Neural cell (in vitro differentiated cells): ENCODE measurements around the gene PSMA8. TPM values are rescaled to one million over a fixed set of nuclear protein-coding genes. Genes with fewer than 3 reads are reported as not detected.

Experiments
- H2AFZ ChIP-seq: fragments of 200-600, 300-800 bp; sonication (generic), shearing (Covaris generic); 2 replicates; pipeline ENCODE4 v1.6.0; 2014; ENCODE audit warnings: low read depth, mild to moderate bottlenecking, antibody characterized with exemption, low read length, moderate library complexity
- H3F3A ChIP-seq: fragments of 200-600 bp; shearing (Covaris generic); 2 replicates; pipeline ENCODE4 v1.6.1; 2016; ENCODE audit warnings: mild to moderate bottlenecking, moderate library complexity, mixed read lengths, antibody characterized with exemption, low read length; ENCODE audit not compliant: insufficient read depth, poor library complexity, severe bottlenecking
- H3K27ac ChIP-seq: fragments of 200-600, 300-800 bp; sonication (generic), shearing (Covaris generic); 2 replicates; pipeline ENCODE4 v1.5.1; 2014; ENCODE audit warnings: mild to moderate bottlenecking, low read length, moderate library complexity
- H3K27me3 ChIP-seq: fragments of 300-800, 200-600 bp; sonication (generic), shearing (Covaris generic); 2 replicates; pipeline ENCODE4 v1.6.0; 2014; ENCODE audit warnings: mild to moderate bottlenecking, low read depth, low read length, moderate library complexity; ENCODE audit not compliant: insufficient read depth
- H3K36me3 ChIP-seq: fragments of 300-800, 200-600 bp; sonication (generic), shearing (Covaris generic); 2 replicates; pipeline ENCODE4 v1.5.1; 2014; ENCODE audit warnings: mild to moderate bottlenecking, antibody characterized with exemption, low read length, moderate library complexity; ENCODE audit not compliant: insufficient read depth
- H3K4me2 ChIP-seq: fragments of 300-800, 200-600 bp; sonication (generic), shearing (Covaris generic); 2 replicates; pipeline ENCODE4 v1.6.0; 2014; ENCODE audit warnings: mild to moderate bottlenecking, low read length
- H3K4me3 ChIP-seq: fragments of 300-800, 200-600 bp; sonication (generic), shearing (Covaris generic); 2 replicates; pipeline ENCODE4 v1.5.1; 2014; ENCODE audit warnings: mild to moderate bottlenecking, low read length, moderate library complexity
- H3K79me2 ChIP-seq: fragments of 200-600 bp; shearing (Covaris generic); replicated peaks from 2 replicates; pipeline ENCODE4 v1.6.0; 2014; ENCODE audit warnings: mild to moderate bottlenecking, low read length, moderate library complexity; ENCODE audit not compliant: insufficient read depth
- H3K9ac ChIP-seq: fragments of 300-800, 200-600 bp; sonication (generic), shearing (Covaris generic); 2 replicates; pipeline ENCODE4 v1.6.1; 2016; ENCODE audit warnings: mild to moderate bottlenecking, low read length, mixed read lengths
- H3K9me2 ChIP-seq: fragments of 200-600 bp; shearing (Covaris generic); 2 replicates; pipeline ENCODE4 v1.6.1; 2016; ENCODE audit warnings: mild to moderate bottlenecking, low read length, mixed read lengths; ENCODE audit not compliant: insufficient read depth
- H3K9me3 ChIP-seq: fragments of 200-600, 300-800 bp; sonication (generic), shearing (Covaris generic); 2 replicates; pipeline ENCODE4 v1.6.1; 2016; ENCODE audit warnings: mild to moderate bottlenecking, mixed run types, low read length, moderate library complexity, mixed read lengths
- H4K20me1 ChIP-seq: fragments of 200-600 bp; shearing (Covaris generic); 2 replicates; pipeline ENCODE4 v1.6.1; 2016; ENCODE audit warnings: mild to moderate bottlenecking, mixed run types; ENCODE audit not compliant: insufficient read depth
- EP300 ChIP-seq: fragments of 450-650 bp; conservative IDR thresholded peaks from 2 replicates; pipeline ENCODE4 v1.6.1; 2014; ENCODE audit warnings: antibody characterized with exemption, mild to moderate bottlenecking, moderate library complexity; ENCODE audit not compliant: poor library complexity, severe bottlenecking
- EZH2 ChIP-seq: fragments of 200-600, 300-800 bp; shearing (Covaris generic), sonication (generic); IDR thresholded peaks from 2 replicates; pipeline ENCODE4 v1.6.1; 2014; ENCODE audit warnings: antibody characterized with exemption, low read length, borderline replicate concordance, mild to moderate bottlenecking; ENCODE audit not compliant: insufficient read depth, poor library complexity, severe bottlenecking
- MXI1 ChIP-seq: fragments of 450-650 bp; conservative IDR thresholded peaks from 2 replicates; pipeline ENCODE4 v1.6.1; 2014; ENCODE audit warnings: antibody characterized with exemption, mild to moderate bottlenecking; ENCODE audit not compliant: poor library complexity, severe bottlenecking
- POLR2AphosphoS5 ChIP-seq: IDR thresholded peaks from 2 replicates; pipeline ENCODE4 v1.6.1; 2012
- RAD21 ChIP-seq: fragments of 450-650 bp; conservative IDR thresholded peaks from 2 replicates; pipeline ENCODE4 v1.6.1; 2014; ENCODE audit warnings: antibody characterized with exemption, mild to moderate bottlenecking, moderate library complexity
- SMC3 ChIP-seq: fragments of 450-650 bp; conservative IDR thresholded peaks from 2 replicates; pipeline ENCODE4 v1.6.1; 2014; ENCODE audit warnings: antibody characterized with exemption, mild to moderate bottlenecking, moderate library complexity; ENCODE audit not compliant: poor library complexity
- TAF1 ChIP-seq: IDR thresholded peaks from 2 replicates; pipeline ENCODE4 v1.6.1; 2012; ENCODE audit warnings: low read depth
- polyA plus RNA-seq: library from polyadenylated mRNA; depleted of rRNA; stranded (reverse); fragments of >200 nt; gene quantifications from 2 replicates; pipeline ENCODE4 v1.2.3, GENCODE V29; 2014
- TF ChIP-seq, protein P1 (sequence below): fragments of 450-650 bp; IDR thresholded peaks from 2 replicates; pipeline ENCODE4 v1.5.1; 2014; ENCODE audit warnings: antibody characterized with exemption, mild to moderate bottlenecking, moderate library complexity; ENCODE audit not compliant: poor library complexity, severe bottlenecking
- TF ChIP-seq, protein P2 (sequence below): IDR thresholded peaks from 2 replicates; pipeline ENCODE4 v1.6.1; 2012; ENCODE audit warnings: borderline replicate concordance

PSMA8 gene
- polyA plus RNA-seq, 1 donor from 2014 or later: not detected

DNA sequence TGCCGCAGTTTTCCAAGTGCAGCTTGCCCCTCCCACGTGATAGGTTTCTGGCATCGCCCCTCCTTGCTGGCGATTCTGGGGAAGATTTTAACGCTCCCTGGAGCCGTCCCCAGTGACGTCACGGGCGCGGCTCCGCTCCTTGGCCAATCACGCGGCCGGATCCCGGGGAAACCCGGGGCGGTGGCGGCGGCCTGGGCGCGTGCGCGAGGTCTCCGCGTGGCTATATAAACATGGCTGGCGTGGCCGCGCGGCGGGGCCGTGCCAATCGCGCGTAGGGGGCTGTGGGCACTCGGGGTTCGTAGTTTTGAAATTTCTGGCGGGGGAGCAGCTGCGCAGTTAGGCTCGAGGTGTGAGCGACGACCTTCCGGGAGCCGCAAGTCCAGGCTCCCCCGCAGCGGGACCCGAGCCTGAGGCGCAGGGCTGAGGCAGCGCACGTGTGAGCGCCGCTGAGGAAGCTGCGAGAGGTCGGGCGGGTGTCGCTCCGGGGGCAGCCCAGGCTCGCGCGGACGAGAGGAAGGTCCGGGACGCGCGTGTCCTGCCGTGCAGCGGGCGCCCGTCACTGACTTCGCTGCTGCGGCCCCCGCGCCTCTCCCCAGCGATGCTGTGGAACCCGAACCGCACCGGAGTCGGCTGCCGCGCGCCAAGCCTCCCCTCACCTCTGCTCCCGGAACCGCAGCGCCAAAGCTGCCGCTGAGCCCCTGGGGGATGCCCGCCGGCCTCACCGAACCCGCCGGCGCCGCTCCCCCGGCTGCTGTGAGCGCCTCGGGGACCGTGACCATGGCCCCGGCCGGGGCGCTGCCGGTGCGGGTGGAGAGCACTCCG is 92.8 kb downstream of the PSMA8 start, which contains the start of gene TAF4B:
TAF4B (plus strand) TSS at position 217 of the 822 bp plus-strand sequence; CDS start at position 706, 489 bp downstream.
- Histone ChIP-seq H3K9me2 (no peaks in the 10 kb centered on the region), H3K9me3 (no peaks in the 10 kb centered on the region), H3K4me2 (peak within 1 kb of the TSS; percentile 89), H2AFZ (peak within 1 kb of the TSS; percentile 45), H3K27ac (no peak within 1 kb of the TSS), H3K4me3 (peak within 1 kb of the TSS; percentile 98), H3K79me2 (no peaks in the 10 kb centered on the region), H3K27me3 (peaks cover 14% of the 10 kb centered on the region), H3F3A (no peaks in the 10 kb centered on the region), H3K36me3 (no peaks in the 10 kb centered on the region), H3K9ac (peak within 1 kb of the TSS; percentile 50), H4K20me1 (no peaks in the 10 kb centered on the region)
- peak; percentile 20 for TF ChIP-seq EP300
- TF ChIP-seq, protein P1, sequence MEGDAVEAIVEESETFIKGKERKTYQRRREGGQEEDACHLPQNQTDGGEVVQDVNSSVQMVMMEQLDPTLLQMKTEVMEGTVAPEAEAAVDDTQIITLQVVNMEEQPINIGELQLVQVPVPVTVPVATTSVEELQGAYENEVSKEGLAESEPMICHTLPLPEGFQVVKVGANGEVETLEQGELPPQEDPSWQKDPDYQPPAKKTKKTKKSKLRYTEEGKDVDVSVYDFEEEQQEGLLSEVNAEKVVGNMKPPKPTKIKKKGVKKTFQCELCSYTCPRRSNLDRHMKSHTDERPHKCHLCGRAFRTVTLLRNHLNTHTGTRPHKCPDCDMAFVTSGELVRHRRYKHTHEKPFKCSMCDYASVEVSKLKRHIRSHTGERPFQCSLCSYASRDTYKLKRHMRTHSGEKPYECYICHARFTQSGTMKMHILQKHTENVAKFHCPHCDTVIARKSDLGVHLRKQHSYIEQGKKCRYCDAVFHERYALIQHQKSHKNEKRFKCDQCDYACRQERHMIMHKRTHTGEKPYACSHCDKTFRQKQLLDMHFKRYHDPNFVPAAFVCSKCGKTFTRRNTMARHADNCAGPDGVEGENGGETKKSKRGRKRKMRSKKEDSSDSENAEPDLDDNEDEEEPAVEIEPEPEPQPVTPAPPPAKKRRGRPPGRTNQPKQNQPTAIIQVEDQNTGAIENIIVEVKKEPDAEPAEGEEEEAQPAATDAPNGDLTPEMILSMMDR: no peak
- TF ChIP-seq TAF1: no peak
- no peak for TF ChIP-seq EZH2
- peak; percentile 99 for TF ChIP-seq MXI1
- TF ChIP-seq RAD21: peak; percentile 49
- no peak for TF ChIP-seq POLR2AphosphoS5
- peak; percentile 56 for TF ChIP-seq SMC3
- TF ChIP-seq, protein P2, sequence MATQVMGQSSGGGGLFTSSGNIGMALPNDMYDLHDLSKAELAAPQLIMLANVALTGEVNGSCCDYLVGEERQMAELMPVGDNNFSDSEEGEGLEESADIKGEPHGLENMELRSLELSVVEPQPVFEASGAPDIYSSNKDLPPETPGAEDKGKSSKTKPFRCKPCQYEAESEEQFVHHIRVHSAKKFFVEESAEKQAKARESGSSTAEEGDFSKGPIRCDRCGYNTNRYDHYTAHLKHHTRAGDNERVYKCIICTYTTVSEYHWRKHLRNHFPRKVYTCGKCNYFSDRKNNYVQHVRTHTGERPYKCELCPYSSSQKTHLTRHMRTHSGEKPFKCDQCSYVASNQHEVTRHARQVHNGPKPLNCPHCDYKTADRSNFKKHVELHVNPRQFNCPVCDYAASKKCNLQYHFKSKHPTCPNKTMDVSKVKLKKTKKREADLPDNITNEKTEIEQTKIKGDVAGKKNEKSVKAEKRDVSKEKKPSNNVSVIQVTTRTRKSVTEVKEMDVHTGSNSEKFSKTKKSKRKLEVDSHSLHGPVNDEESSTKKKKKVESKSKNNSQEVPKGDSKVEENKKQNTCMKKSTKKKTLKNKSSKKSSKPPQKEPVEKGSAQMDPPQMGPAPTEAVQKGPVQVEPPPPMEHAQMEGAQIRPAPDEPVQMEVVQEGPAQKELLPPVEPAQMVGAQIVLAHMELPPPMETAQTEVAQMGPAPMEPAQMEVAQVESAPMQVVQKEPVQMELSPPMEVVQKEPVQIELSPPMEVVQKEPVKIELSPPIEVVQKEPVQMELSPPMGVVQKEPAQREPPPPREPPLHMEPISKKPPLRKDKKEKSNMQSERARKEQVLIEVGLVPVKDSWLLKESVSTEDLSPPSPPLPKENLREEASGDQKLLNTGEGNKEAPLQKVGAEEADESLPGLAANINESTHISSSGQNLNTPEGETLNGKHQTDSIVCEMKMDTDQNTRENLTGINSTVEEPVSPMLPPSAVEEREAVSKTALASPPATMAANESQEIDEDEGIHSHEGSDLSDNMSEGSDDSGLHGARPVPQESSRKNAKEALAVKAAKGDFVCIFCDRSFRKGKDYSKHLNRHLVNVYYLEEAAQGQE: peak; percentile 18

GRCh38 chr18:26227051-26227670 is 93.5 kb downstream of the PSMA8 start:
- Histone ChIP-seq H3K9ac (peak overlapping the region; percentile 50), H3K4me2 (peak overlapping the region; percentile 89), H3F3A (no peaks in the 10 kb centered on the region), H3K9me2 (no peaks in the 10 kb centered on the region), H3K9me3 (no peaks in the 10 kb centered on the region), H3K36me3 (no peaks in the 10 kb centered on the region), H2AFZ (no peak overlapping the region), H3K27me3 (peaks cover 14% of the 10 kb centered on the region), H3K4me3 (peak overlapping the region; percentile 98), H3K79me2 (no peaks in the 10 kb centered on the region), H3K27ac (no peak overlapping the region), H4K20me1 (no peaks in the 10 kb centered on the region)
- TF ChIP-seq EP300 (no peak), POLR2AphosphoS5 (no peak), TAF1 (no peak), SMC3 (no peak), MXI1 (no peak)
